Peyer's patch (tissue), 4 donors: ENCODE measurements around the gene ETFA.

ENCODE experiments used
- POLR2A ChIP-seq, 2 donors: fragments of 450-650 bp; IDR thresholded peaks; one replicate each; pipeline ENCODE4 v1.5.1; 2017; ENCODE audit warnings: antibody characterized with exemption in 2 of 2, mild to moderate bottlenecking in 2 of 2, moderate library complexity in 2 of 2
- TF ChIP-seq, protein P1 (sequence below), 6 experiments: fragments of 450-650 bp in 4 of 6; fragments of 200-600 bp in 2 of 6; sonication (generic) in 1 of 6; IDR thresholded peaks; one replicate each; pipeline ENCODE4 v1.5.1; 2017 to 2019; ENCODE audit warnings: antibody characterized with exemption in 6 of 6, mild to moderate bottlenecking in 3 of 6, moderate library complexity in 1 of 6

DNA sequence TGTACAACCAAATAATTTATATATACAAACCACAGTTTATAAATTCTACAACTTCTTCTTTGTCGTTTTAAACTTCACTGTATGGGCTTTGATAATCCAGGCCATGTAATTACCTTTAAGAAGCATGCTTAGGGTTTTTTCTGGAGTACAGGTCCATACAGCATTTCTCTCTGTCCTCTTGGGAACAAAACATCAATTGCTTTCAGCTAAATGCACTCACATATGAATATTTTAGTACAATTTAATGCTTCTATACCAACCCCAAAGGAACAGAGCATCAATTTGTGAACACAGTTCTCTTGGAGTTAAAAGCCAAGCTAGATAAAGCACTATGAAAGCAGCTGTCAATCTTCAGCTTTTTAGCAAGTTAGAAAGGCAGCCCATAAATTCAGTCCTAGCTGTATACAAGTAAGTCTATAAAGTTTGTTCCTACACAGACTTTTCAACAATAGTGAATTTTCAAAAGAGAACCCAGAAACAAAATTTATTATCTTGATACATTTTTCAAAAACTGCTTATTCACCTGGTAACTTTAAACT lies 66.1 kb downstream of the ETFA start:
- TF ChIP-seq, protein P1, sequence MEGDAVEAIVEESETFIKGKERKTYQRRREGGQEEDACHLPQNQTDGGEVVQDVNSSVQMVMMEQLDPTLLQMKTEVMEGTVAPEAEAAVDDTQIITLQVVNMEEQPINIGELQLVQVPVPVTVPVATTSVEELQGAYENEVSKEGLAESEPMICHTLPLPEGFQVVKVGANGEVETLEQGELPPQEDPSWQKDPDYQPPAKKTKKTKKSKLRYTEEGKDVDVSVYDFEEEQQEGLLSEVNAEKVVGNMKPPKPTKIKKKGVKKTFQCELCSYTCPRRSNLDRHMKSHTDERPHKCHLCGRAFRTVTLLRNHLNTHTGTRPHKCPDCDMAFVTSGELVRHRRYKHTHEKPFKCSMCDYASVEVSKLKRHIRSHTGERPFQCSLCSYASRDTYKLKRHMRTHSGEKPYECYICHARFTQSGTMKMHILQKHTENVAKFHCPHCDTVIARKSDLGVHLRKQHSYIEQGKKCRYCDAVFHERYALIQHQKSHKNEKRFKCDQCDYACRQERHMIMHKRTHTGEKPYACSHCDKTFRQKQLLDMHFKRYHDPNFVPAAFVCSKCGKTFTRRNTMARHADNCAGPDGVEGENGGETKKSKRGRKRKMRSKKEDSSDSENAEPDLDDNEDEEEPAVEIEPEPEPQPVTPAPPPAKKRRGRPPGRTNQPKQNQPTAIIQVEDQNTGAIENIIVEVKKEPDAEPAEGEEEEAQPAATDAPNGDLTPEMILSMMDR (IDR thresholded peaks at IDR 0.05), result no peak
- TF ChIP-seq POLR2A (IDR thresholded peaks at IDR 0.05), result no peak
